22Rv1 (cell line): ENCODE data around the gene PRM1.

ENCODE experiments used
- CTCF ChIP-seq: fragments of 450-650 bp; IDR thresholded peaks from 2 replicates; pipeline ENCODE4 v1.5.1; 2017; ENCODE audit warnings: mild to moderate bottlenecking
- ZFX ChIP-seq: fragments of 450-650 bp; IDR thresholded peaks from 2 replicates; pipeline ENCODE4 v1.6.1; 2017; ENCODE audit warnings: antibody characterized with exemption, borderline replicate concordance

GRCh38 chr16:11274964-11275363 is 6.2 kb downstream of the PRM1 start:
- TF ChIP-seq CTCF = no peak
- TF ChIP-seq ZFX = no peak
